ENCODE measurements around the gene NCBP2L. TPM values are rescaled to one million over a fixed set of nuclear protein-coding genes. Genes with fewer than 3 reads are reported as not detected.

The NCBP2L gene
- total and polyA plus RNA-seq, 2 experiments from 2014 or later = not detected

DNA sequence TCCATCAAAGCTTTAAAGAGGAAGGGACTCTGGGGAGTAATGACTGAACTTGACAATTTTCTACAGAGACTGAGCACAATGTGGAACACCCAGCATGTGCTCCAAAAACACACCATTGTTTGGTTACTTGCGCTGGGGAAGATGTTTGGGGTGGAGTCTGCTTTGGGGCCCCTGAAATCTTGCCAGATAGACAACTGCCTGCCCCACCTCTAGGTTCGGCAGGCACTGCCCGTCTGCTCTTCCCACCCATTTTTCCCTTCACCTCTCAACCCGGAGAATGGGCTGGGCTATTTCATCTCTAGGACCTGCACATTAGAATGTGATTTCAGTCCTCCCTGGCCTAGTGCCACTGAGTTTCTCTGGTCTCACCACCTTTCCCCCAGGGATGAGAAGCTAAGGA lies 43.8 kb upstream of the NCBP2L start:
- H3K36me3 ChIP-seq (ENCODE audit: insufficient read depth) = no peaks in the 10 kb centered on the region
- ATAC-seq (no peak), DNase-seq (ENCODE audit: low spot score) (no peak)
- peaks cover 43% of the 10 kb centered on the region for H3K4me1 Mint-ChIP-seq
- no peak overlapping the region for H3K27ac ChIP-seq (ENCODE audit: low read depth)
- H3K27ac Mint-ChIP-seq = no peak overlapping the region
- no peak overlapping the region for H3K4me3 Mint-ChIP-seq
- H3K27me3 Mint-ChIP-seq (ENCODE audit: insufficient read depth, low read depth, poor library complexity) = peaks cover 2% of the 10 kb centered on the region
- no peak overlapping the region for H2AFZ ChIP-seq
- H3K27me3 ChIP-seq (ENCODE audit: insufficient read depth) = no peaks in the 10 kb centered on the region
- no peaks in the 10 kb centered on the region for H3K79me2 ChIP-seq (replicated peaks; ENCODE audit: insufficient read depth)
- no peaks in the 10 kb centered on the region for H4K20me1 ChIP-seq (replicated peaks; ENCODE audit: insufficient read depth)
- peaks cover 29% of the 10 kb centered on the region for H3K4me1 ChIP-seq (ENCODE audit: insufficient read depth)
- H3F3A ChIP-seq (replicated peaks; ENCODE audit: low read depth) = no peaks in the 10 kb centered on the region
- TF ChIP-seq EZH2phosphoT487 (IDR thresholded peaks at IDR 0.05; ENCODE audit: unreplicated experiment) (no peak), NANOG (IDR thresholded peaks at IDR 0.05; ENCODE audit: borderline replicate concordance) (no peak), ZNF331 (CRISPR knock-in tag; IDR thresholded peaks at IDR 0.05; ENCODE audit: low read depth) (no peak), POLR2AphosphoS5 (IDR thresholded peaks at IDR 0.05; ENCODE audit: low read depth) (no peak), ZNF114 (CRISPR knock-in tag; IDR thresholded peaks at IDR 0.05) (no peak), JUNB (IDR thresholded peaks at IDR 0.05; ENCODE audit: unreplicated experiment) (no peak), STAT1 (IDR thresholded peaks at IDR 0.05; ENCODE audit: unreplicated experiment) (no peak), CREB1 (CRISPR knock-in tag; IDR thresholded peaks at IDR 0.05; ENCODE audit: low read depth) (no peak)
- TF ChIP-seq, protein P1, sequence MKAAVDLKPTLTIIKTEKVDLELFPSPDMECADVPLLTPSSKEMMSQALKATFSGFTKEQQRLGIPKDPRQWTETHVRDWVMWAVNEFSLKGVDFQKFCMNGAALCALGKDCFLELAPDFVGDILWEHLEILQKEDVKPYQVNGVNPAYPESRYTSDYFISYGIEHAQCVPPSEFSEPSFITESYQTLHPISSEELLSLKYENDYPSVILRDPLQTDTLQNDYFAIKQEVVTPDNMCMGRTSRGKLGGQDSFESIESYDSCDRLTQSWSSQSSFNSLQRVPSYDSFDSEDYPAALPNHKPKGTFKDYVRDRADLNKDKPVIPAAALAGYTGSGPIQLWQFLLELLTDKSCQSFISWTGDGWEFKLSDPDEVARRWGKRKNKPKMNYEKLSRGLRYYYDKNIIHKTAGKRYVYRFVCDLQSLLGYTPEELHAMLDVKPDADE (IDR thresholded peaks at IDR 0.05) = no peak
- TF ChIP-seq, protein P2, sequence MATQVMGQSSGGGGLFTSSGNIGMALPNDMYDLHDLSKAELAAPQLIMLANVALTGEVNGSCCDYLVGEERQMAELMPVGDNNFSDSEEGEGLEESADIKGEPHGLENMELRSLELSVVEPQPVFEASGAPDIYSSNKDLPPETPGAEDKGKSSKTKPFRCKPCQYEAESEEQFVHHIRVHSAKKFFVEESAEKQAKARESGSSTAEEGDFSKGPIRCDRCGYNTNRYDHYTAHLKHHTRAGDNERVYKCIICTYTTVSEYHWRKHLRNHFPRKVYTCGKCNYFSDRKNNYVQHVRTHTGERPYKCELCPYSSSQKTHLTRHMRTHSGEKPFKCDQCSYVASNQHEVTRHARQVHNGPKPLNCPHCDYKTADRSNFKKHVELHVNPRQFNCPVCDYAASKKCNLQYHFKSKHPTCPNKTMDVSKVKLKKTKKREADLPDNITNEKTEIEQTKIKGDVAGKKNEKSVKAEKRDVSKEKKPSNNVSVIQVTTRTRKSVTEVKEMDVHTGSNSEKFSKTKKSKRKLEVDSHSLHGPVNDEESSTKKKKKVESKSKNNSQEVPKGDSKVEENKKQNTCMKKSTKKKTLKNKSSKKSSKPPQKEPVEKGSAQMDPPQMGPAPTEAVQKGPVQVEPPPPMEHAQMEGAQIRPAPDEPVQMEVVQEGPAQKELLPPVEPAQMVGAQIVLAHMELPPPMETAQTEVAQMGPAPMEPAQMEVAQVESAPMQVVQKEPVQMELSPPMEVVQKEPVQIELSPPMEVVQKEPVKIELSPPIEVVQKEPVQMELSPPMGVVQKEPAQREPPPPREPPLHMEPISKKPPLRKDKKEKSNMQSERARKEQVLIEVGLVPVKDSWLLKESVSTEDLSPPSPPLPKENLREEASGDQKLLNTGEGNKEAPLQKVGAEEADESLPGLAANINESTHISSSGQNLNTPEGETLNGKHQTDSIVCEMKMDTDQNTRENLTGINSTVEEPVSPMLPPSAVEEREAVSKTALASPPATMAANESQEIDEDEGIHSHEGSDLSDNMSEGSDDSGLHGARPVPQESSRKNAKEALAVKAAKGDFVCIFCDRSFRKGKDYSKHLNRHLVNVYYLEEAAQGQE (IDR thresholded peaks at IDR 0.05; ENCODE audit: unreplicated experiment) = no peak
- H3K9me2 ChIP-seq (ENCODE audit: insufficient read depth) = no peaks in the 10 kb centered on the region
- no peak overlapping the region for H3K4me3 ChIP-seq
- H3K36me3 Mint-ChIP-seq (ENCODE audit: low read depth) = no peaks in the 10 kb centered on the region
- no peaks in the 10 kb centered on the region for H3K9me3 Mint-ChIP-seq
- no peak overlapping the region for H3K4me2 ChIP-seq

DNA sequence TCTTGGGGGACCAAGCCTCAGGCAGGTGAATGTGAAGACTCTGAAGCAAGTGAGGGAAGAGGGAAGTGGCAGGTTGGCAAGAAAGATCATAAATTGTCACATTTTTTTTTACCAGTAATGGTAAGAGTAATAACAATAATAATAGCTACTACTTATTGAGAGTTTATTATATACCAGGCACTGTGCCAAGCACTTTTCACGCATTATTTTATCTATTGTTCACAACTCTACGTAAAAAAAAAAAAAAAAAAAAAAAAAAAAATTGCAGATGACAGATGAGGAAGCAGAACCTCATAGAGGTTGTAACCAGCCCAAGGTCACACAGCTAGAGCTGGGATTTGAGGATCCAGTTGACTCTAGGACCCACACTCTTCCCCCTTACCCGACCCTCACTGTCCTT lies 42.9 kb upstream of the NCBP2L start:
- H3K36me3 ChIP-seq (ENCODE audit: insufficient read depth) = no peaks in the 10 kb centered on the region
- no peaks in the 10 kb centered on the region for H3F3A ChIP-seq (replicated peaks; ENCODE audit: low read depth)
- H3K4me2 ChIP-seq = no peak overlapping the region
- Mint-ChIP-seq H3K27ac (no peak overlapping the region), H3K27me3 (ENCODE audit: insufficient read depth, low read depth, poor library complexity) (peaks cover 2% of the 10 kb centered on the region), H3K4me3 (no peak overlapping the region), H3K36me3 (ENCODE audit: low read depth) (no peaks in the 10 kb centered on the region), H3K9me3 (no peaks in the 10 kb centered on the region), H3K4me1 (peaks cover 35% of the 10 kb centered on the region)
- H3K4me3 ChIP-seq = no peak overlapping the region
- ATAC-seq (no peak), DNase-seq (ENCODE audit: low spot score) (no peak)
- no peaks in the 10 kb centered on the region for H3K27me3 ChIP-seq (ENCODE audit: insufficient read depth)
- H3K9me2 ChIP-seq (ENCODE audit: insufficient read depth) = no peaks in the 10 kb centered on the region
- H3K79me2 ChIP-seq (replicated peaks; ENCODE audit: insufficient read depth) = no peaks in the 10 kb centered on the region
- peaks cover 29% of the 10 kb centered on the region for H3K4me1 ChIP-seq (ENCODE audit: insufficient read depth)
- H4K20me1 ChIP-seq (replicated peaks; ENCODE audit: insufficient read depth) = no peaks in the 10 kb centered on the region
- H2AFZ ChIP-seq = no peak overlapping the region
- no peak overlapping the region for H3K27ac ChIP-seq (ENCODE audit: low read depth)
- TF ChIP-seq EZH2phosphoT487 (IDR thresholded peaks at IDR 0.05; ENCODE audit: unreplicated experiment) (no peak), STAT1 (IDR thresholded peaks at IDR 0.05; ENCODE audit: unreplicated experiment) (no peak), EZH2 (IDR thresholded peaks at IDR 0.05; ENCODE audit: low read depth, unreplicated experiment) (no peak), NANOG (IDR thresholded peaks at IDR 0.05; ENCODE audit: borderline replicate concordance) (no peak), CREB1 (CRISPR knock-in tag; IDR thresholded peaks at IDR 0.05; ENCODE audit: low read depth) (no peak), ZNF114 (CRISPR knock-in tag; IDR thresholded peaks at IDR 0.05) (no peak), ZNF331 (CRISPR knock-in tag; IDR thresholded peaks at IDR 0.05; ENCODE audit: low read depth) (no peak), JUNB (IDR thresholded peaks at IDR 0.05; ENCODE audit: unreplicated experiment) (no peak)
- TF ChIP-seq, protein P2 (IDR thresholded peaks at IDR 0.05; ENCODE audit: unreplicated experiment) = no peak
- TF ChIP-seq, protein P1 (IDR thresholded peaks at IDR 0.05) = no peak

Data from GM23338 (cell line).